Tibial nerve (tissue), 4 donors: ENCODE results near the gene FMN2. TPM values are rescaled to one million over a fixed set of nuclear protein-coding genes. Genes with fewer than 3 reads are reported as not detected.

Experiments used
- DNase-seq, 2 donors: peaks; one replicate each; pipeline ENCODE4 v3.0.0-alpha.2; 2019; ENCODE audit warnings: low spot score in 2 of 2
- H3K27ac ChIP-seq, 4 donors: fragments of 200-600 bp; sonication (generic) in 3 of 4; one replicate each; pipeline ENCODE4 v1.5.1; 2017 to 2019; ENCODE audit warnings: mild to moderate bottlenecking in 1 of 4
- H3K27me3 ChIP-seq, 2 donors: fragments of 200-600 bp; sonication (generic) in 1 of 2; one replicate each; pipeline versions ENCODE4 v1.5.1 to v1.6.0; 2017 to 2019
- H3K36me3 ChIP-seq, 3 donors: fragments of 200-600 bp; sonication (generic); one replicate each; pipeline ENCODE4 v1.5.1; 2018 to 2019
- H3K4me1 ChIP-seq, 4 donors: fragments of 200-600 bp; sonication (generic) in 3 of 4; one replicate each; pipeline ENCODE4 v1.5.1; 2017 to 2019
- H3K4me3 ChIP-seq, 4 donors: fragments of 200-600 bp; sonication (generic) in 3 of 4; one replicate each; pipeline ENCODE4 v1.5.1; 2017 to 2019; ENCODE audit warnings: mild to moderate bottlenecking in 1 of 4, moderate library complexity in 1 of 4
- H3K9me3 ChIP-seq, 4 donors: fragments of 200-600 bp; sonication (generic) in 3 of 4; one replicate each; pipeline ENCODE4 v1.5.1; 2017 to 2019
- CTCF ChIP-seq, 5 experiments: fragments of 200-600 bp in 3 of 5; fragments of 450-650 bp in 2 of 5; sonication (generic) in 3 of 5; IDR thresholded peaks; one replicate each; pipeline ENCODE4 v1.5.1; 2016 to 2019; ENCODE audit warnings: antibody characterized with exemption in 5 of 5, mild to moderate bottlenecking in 3 of 5, moderate library complexity in 2 of 5
- EP300 ChIP-seq, 2 donors: sonication (generic); formaldehyde crosslinking; IDR thresholded peaks; one replicate each; pipeline ENCODE4 v1.6.1; 2017; ENCODE audit warnings: antibody characterized with exemption in 2 of 2, mild to moderate bottlenecking in 1 of 2
- POLR2A ChIP-seq, 2 donors: fragments of 450-650 bp; IDR thresholded peaks; one replicate each; pipeline ENCODE4 v1.6.1; 2017; ENCODE audit warnings: antibody characterized with exemption in 2 of 2, mild to moderate bottlenecking in 2 of 2, moderate library complexity in 2 of 2
- WGBS, 2 donors: methylation state at CpG; one replicate each; pipeline ENCODE4 v1.1.5; 2018; 5-methylcytosine and 5-hydroxymethylcytosine counted together
- total RNA-seq, 4 donors: library from RNA; depleted of rRNA; stranded (reverse); fragments of >200 nt; gene quantifications; one replicate each; pipeline ENCODE4 v1.1.0, GENCODE V29; 2016

Gene FMN2
- total RNA-seq, 4 donors from 2014 or later: 16.7 to 24.9 (median 24.4) TPM

- Histone ChIP-seq H3K9me3 (no peaks in the 10 kb centered on the region), H3K27ac (no peak overlapping the region), H3K4me1 (peaks cover 0 to 8% (median 3%) of the 10 kb centered on the region in 4 donors), H3K4me3 (no peak overlapping the region), H3K27me3 (peaks cover 0 to 5% of the 10 kb centered on the region in 2 donors), H3K36me3 (no peaks in the 10 kb centered on the region)
- TF ChIP-seq EP300 (IDR thresholded peaks at IDR 0.05) (no peak), CTCF (IDR thresholded peaks at IDR 0.05) (no peak), POLR2A (IDR thresholded peaks at IDR 0.05) (no peak)
- no peak for DNase-seq
- 74 to 79% methylated on average over 1 of the region's 1 CpG for WGBS, 2 donors
Observed at GRCh38 chr1:240100371-240100934, 8.8 kb downstream of the FMN2 start.

- 73 to 80% methylated on average over 7 of the region's 7 CpGs for WGBS, 2 donors
- peaks cover 0 to 3% of the 10 kb centered on the region in 2 donors for H3K27me3 ChIP-seq
Observed at GRCh38 chr1:240101306-240101705, 9.6 kb downstream of the FMN2 start.

DNA sequence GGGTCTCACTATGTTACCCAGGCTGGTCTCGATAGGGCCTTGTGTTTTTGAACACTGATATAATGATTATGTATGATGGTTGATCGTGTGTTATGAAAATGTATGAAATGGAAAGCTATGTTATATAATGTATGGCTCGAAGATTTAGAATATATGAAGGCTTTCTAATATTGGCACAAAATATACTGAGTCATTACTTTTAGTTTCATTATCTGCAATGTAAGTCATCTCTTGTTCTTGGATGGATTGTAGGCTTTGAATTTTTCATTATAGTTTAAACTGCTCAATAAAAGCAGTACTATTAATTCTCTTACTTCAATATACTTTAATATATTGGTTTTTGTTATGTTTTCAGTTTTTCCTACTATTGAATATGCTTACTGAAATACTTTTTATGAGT, 10.1 kb downstream of the FMN2 start:
- Histone ChIP-seq H3K4me1 (peaks cover 0 to 8% (median 3%) of the 10 kb centered on the region in 4 donors), H3K27ac (no peak overlapping the region), H3K36me3 (no peaks in the 10 kb centered on the region), H3K4me3 (no peak overlapping the region), H3K27me3 (no peaks in the 10 kb centered on the region), H3K9me3 (no peaks in the 10 kb centered on the region)
- 95 to 96% methylated on average over 3 of the region's 3 CpGs for whole genome bisulfite sequencing, 2 donors
- no peak for TF ChIP-seq POLR2A (IDR thresholded peaks at IDR 0.05)
- no peak for TF ChIP-seq EP300 (IDR thresholded peaks at IDR 0.05)
- TF ChIP-seq CTCF (IDR thresholded peaks at IDR 0.05): no peak
- no peak for DNase-seq

More at GRCh38 chr1:240101306-240101705, 9.6 kb downstream of the FMN2 start:
- no peak overlapping the region for H3K27ac ChIP-seq
- peaks cover 0 to 8% (median 3%) of the 10 kb centered on the region in 4 donors for H3K4me1 ChIP-seq
- H3K36me3 ChIP-seq: no peaks in the 10 kb centered on the region
- H3K4me3 ChIP-seq: no peak overlapping the region
- H3K9me3 ChIP-seq: no peaks in the 10 kb centered on the region
- DNase-seq: no peak
- TF ChIP-seq CTCF (IDR thresholded peaks at IDR 0.05) (no peak), POLR2A (IDR thresholded peaks at IDR 0.05) (no peak), EP300 (IDR thresholded peaks at IDR 0.05) (no peak)

DNA sequence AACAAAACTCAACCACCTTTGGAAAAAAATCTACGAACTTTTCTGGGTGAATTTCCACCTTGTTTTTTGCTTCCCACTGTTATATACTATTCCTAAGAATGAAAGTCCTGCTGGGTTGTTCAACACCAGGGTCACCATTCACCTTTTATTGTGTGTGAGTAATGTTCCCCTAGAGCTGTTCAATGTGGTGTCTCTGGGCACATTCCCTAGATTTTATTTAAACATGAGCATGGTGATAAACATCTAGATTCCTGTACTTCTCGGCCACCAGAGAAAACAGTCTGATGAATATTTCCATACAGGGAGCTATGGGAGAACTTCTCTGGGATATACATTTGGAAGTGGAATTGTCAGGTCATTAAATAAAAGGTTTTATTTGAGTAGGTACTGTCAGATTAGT, 13.0 kb downstream of the FMN2 start:
- no peak overlapping the region for H3K27ac ChIP-seq
- no peaks in the 10 kb centered on the region for H3K9me3 ChIP-seq
- no peak overlapping the region for H3K4me3 ChIP-seq
- no peaks in the 10 kb centered on the region for H3K27me3 ChIP-seq
- TF ChIP-seq EP300 (IDR thresholded peaks at IDR 0.05) (no peak), CTCF (IDR thresholded peaks at IDR 0.05) (no peak), POLR2A (IDR thresholded peaks at IDR 0.05) (no peak)
- 79 to 95% methylated on average over 2 of the region's 2 CpGs for WGBS, 2 donors
- no peaks in the 10 kb centered on the region for H3K36me3 ChIP-seq
- no peak for DNase-seq
- peaks cover 0 to 6% (median under 1%) of the 10 kb centered on the region in 4 donors for H3K4me1 ChIP-seq

GRCh38 chr1:240107058-240107684, 15.5 kb downstream of the FMN2 start:
- H3K27ac ChIP-seq: no peak overlapping the region
- 62 to 71% methylated on average over 3 of the region's 3 CpGs for WGBS, 2 donors
- H3K4me3 ChIP-seq: no peak overlapping the region
- no peak for DNase-seq
- no peaks in the 10 kb centered on the region for H3K27me3 ChIP-seq
- H3K36me3 ChIP-seq: no peaks in the 10 kb centered on the region
- no peaks in the 10 kb centered on the region for H3K9me3 ChIP-seq
- TF ChIP-seq CTCF (IDR thresholded peaks at IDR 0.05) (no peak), EP300 (IDR thresholded peaks at IDR 0.05) (no peak), POLR2A (IDR thresholded peaks at IDR 0.05) (no peak)
- peaks cover 0 to 8% (median 0%) of the 10 kb centered on the region in 4 donors for H3K4me1 ChIP-seq
